Measurements from ENCODE around the gene GPC5. TPM values are rescaled to one million over a fixed set of nuclear protein-coding genes. Genes with fewer than 3 reads are reported as not detected.

Gene GPC5
- total and polyA plus RNA-seq, 4 donors = 0.51 to 22.4 (median 2.0) TPM

GRCh38 chr13:92122186-92122853 is 723.9 kb downstream of the GPC5 start:
- DNase-seq (ENCODE audit: low spot score) = no peak
- no peak overlapping the region for H3K9ac ChIP-seq (ENCODE audit: low read depth in 1 of 2, low read length in 2 of 2)
- no peaks in the 10 kb centered on the region for H3K27me3 ChIP-seq (ENCODE audit: control insufficient read depth in 4 of 4, insufficient read depth in 4 of 4, low read length in 3 of 4)
- WGBS = 87% methylated on average over 9 of the region's 9 CpGs
- H3K9me3 ChIP-seq (ENCODE audit: control insufficient read depth in 4 of 4, low read length in 3 of 4) = no peaks in the 10 kb centered on the region
- no peaks in the 10 kb centered on the region for H3K4me1 ChIP-seq (ENCODE audit: control insufficient read depth in 4 of 4, insufficient read depth in 4 of 4, low read length in 3 of 4)
- TF ChIP-seq SP1 (IDR thresholded peaks at IDR 0.05) (no peak), RAD21 (IDR thresholded peaks at IDR 0.05) (no peak), HNF4A (conservative IDR thresholded peaks at IDR 0.05) (no peak), TAF1 (conservative IDR thresholded peaks at IDR 0.05) (no peak), REST (IDR thresholded peaks at IDR 0.05) (no peak), GABPA (IDR thresholded peaks at IDR 0.05 in 1 of 2, conservative IDR thresholded peaks at IDR 0.05 in 1 of 2) (no peak), CTCF (IDR thresholded peaks at IDR 0.05; ENCODE audit: low read depth, low read length, missing input control) (no peak)
- peaks cover 0 to 1% (median 0%) of the 10 kb centered on the region in 4 donors for H3K36me3 ChIP-seq (ENCODE audit: control insufficient read depth in 4 of 4, insufficient read depth in 3 of 4, low read depth in 1 of 4, low read length in 3 of 4)
- H3K4me3 ChIP-seq (ENCODE audit: low read depth in 1 of 3, low read length in 3 of 3) = no peak overlapping the region
- H3K27ac ChIP-seq (ENCODE audit: low read depth in 1 of 2, low read length in 2 of 2) = no peak overlapping the region

- no peaks in the 10 kb centered on the region for H3K4me1 ChIP-seq (ENCODE audit: control insufficient read depth in 4 of 4, insufficient read depth in 4 of 4, low read length in 3 of 4)
- H3K27me3 ChIP-seq (ENCODE audit: control insufficient read depth in 4 of 4, insufficient read depth in 4 of 4, low read length in 3 of 4) = no peaks in the 10 kb centered on the region
- TF ChIP-seq MAX (IDR thresholded peaks at IDR 0.05) = no peak
- TF ChIP-seq NR2F2 (IDR thresholded peaks at IDR 0.05) = no peak
- no peak for TF ChIP-seq ATF3 (IDR thresholded peaks at IDR 0.05)
- TF ChIP-seq TAF1 (conservative IDR thresholded peaks at IDR 0.05) = no peak
- no peak overlapping the region for H3K4me3 ChIP-seq (ENCODE audit: low read depth in 1 of 3, low read length in 3 of 3)
- H3K9ac ChIP-seq (ENCODE audit: low read depth in 1 of 2, low read length in 2 of 2) = no peak overlapping the region
- 34% methylated on average over 2 of the region's 2 CpGs for WGBS
- no peaks in the 10 kb centered on the region for H3K9me3 ChIP-seq (ENCODE audit: control insufficient read depth in 4 of 4, low read length in 3 of 4)
- H3K27ac ChIP-seq (ENCODE audit: low read depth in 1 of 2, low read length in 2 of 2) = no peak overlapping the region
- DNase-seq (ENCODE audit: low spot score) = no peak
- H3K36me3 ChIP-seq (ENCODE audit: control insufficient read depth in 4 of 4, insufficient read depth in 3 of 4, low read depth in 1 of 4, low read length in 3 of 4) = peaks cover 0 to 1% (median 0%) of the 10 kb centered on the region in 4 donors
These were observed 728.0 kb downstream of the GPC5 start for GRCh38 chr13:92126399-92126798.

- 22% methylated on average over 7 of the region's 7 CpGs for WGBS
- H3K36me3 ChIP-seq (ENCODE audit: control insufficient read depth in 4 of 4, insufficient read depth in 3 of 4, low read depth in 1 of 4, low read length in 3 of 4) = no peaks in the 10 kb centered on the region
- no peaks in the 10 kb centered on the region for H3K9me3 ChIP-seq (ENCODE audit: control insufficient read depth in 4 of 4, low read length in 3 of 4)
- no peaks in the 10 kb centered on the region for H3K27me3 ChIP-seq (ENCODE audit: control insufficient read depth in 4 of 4, insufficient read depth in 4 of 4, low read length in 3 of 4)
- H3K9ac ChIP-seq (ENCODE audit: low read depth in 1 of 2, low read length in 2 of 2) = peak overlapping the region in 1 of 2 donors; percentile 55
- DNase-seq (ENCODE audit: low spot score) = no peak
- H3K4me3 ChIP-seq (ENCODE audit: low read depth in 1 of 3, low read length in 3 of 3) = peak overlapping the region in 1 of 3 donors; percentile 45
- peaks cover 1 to 36% (median 22%) of the 10 kb centered on the region in 4 donors for H3K4me1 ChIP-seq (ENCODE audit: control insufficient read depth in 4 of 4, insufficient read depth in 4 of 4, low read length in 3 of 4)
- H3K27ac ChIP-seq (ENCODE audit: low read depth in 1 of 2, low read length in 2 of 2) = peak overlapping the region; percentile 72 to 77
- TF ChIP-seq SP1 (IDR thresholded peaks at IDR 0.05) (peak; percentile 82), REST (IDR thresholded peaks at IDR 0.05) (peak; percentile 42), CTCF (IDR thresholded peaks at IDR 0.05; ENCODE audit: low read depth, low read length, missing input control) (no peak), FOXA1 (IDR thresholded peaks at IDR 0.05) (peak; percentile 53), EGR1 (IDR thresholded peaks at IDR 0.05; ENCODE audit: low read depth in 2 of 2) (no peak), JUND (IDR thresholded peaks at IDR 0.05) (peak; percentile 60 to 61), FOXA2 (IDR thresholded peaks at IDR 0.05) (peak; percentile 42), TAF1 (conservative IDR thresholded peaks at IDR 0.05) (peak; percentile 62), NR2F2 (IDR thresholded peaks at IDR 0.05) (peak; percentile 66), RAD21 (IDR thresholded peaks at IDR 0.05) (peak in 1 of 2 donors; percentile 23)
These were observed 737.1 kb downstream of the GPC5 start for GRCh38 chr13:92135509-92135908.
